T-helper 2 cell treated with Interferon-gamma antibody and Interleukin-4, amounts not matched to agents 100 ng/mL and 5 ng/mL, for 36 hours (primary cell): ENCODE results near the gene SAMM50. TPM values are rescaled to one million over a fixed set of nuclear protein-coding genes. Genes with fewer than 3 reads are reported as not detected.
"Not testable (repeated sequence)": the region's sequence is repeated elsewhere in the genome, so short reads cannot be mapped to it uniquely, and the experiment has no call there.

ENCODE experiments used
- intact Hi-C: fragments of 100-400 bp; cut with micrococcal nuclease; formaldehyde crosslinking; loops from one replicate; pipeline ENCODE4 v1.15.1; 2023
- total RNA-seq: library from RNA; stranded (reverse); gene quantifications from 2 replicates; pipeline ENCODE4 v1.2.3, GENCODE V29; 2022

SAMM50 gene
- total RNA-seq, 1 donor from 2014 or later: 56.3 TPM

GRCh38 chr22:43999378-43999777 lies 44.1 kb downstream of the SAMM50 start:
- intact Hi-C loops: loop anchor here (10.0 kb wide), 1 partner anchor 185 kb away; the partner anchor contains the start of gene PARVG

- intact Hi-C loops: no loop called here
Observed at GRCh38 chr22:44000123-44000522, 44.9 kb downstream of the SAMM50 start.

- intact Hi-C loops: no loop called here
Observed at GRCh38 chr22:44001521-44001920, 46.3 kb downstream of the SAMM50 start.

DNA sequence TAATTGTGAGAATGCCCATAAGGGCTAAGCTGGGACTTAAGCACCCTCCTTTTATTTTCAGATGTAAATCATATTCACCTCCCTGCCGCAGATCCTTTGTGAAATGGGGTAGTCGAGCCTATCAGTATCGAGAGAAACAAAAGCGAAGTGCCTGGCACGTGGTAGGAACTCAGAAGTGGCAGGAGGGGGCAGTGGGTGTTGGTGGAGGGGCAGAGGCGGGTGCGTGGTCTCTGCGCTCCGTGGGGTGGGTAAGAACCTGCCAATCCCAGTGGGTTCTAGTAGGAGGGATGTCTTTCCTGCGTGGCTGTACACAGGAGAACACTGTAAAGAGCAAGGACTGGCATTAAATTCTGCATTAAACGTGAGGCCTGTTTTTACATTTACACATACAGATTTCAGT lies 47.1 kb downstream of the SAMM50 start:
- intact Hi-C loops: no loop called here

- intact Hi-C loops: no loop called here
Observed at GRCh38 chr22:44002997-44003396, 47.8 kb downstream of the SAMM50 start.

GRCh38 chr22:44003405-44004103 lies 48.3 kb downstream of the SAMM50 start:
- intact Hi-C loops: no loop called here

GRCh38 chr22:44004104-44004460 lies 48.8 kb downstream of the SAMM50 start:
- intact Hi-C loops: no loop called here

DNA sequence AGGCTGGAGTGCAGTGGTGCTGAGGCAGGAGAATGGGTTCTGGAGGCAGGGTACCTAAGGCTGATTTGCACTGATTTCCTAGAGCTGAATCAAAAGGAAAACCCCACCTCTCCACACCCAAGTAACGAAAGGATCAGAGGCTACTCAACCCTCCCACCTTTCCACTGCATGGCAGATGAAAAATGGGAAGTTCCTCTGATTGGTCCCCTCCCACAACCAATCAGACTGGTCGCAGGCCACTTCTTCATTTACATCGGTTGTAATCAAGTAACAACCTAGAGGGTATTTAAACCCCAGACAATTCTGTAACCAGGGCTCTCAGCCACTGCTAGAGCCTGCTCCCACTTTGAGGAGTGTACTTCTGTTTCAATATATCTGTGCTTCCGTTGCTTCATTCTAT lies 50.3 kb downstream of the SAMM50 start:
- intact Hi-C loops: no loop called here

- intact Hi-C loops: no loop called here
Observed at GRCh38 chr22:44012162-44012561, 56.9 kb downstream of the SAMM50 start.

- intact Hi-C loops: no loop called here
Observed at GRCh38 chr22:44012591-44012990, 57.3 kb downstream of the SAMM50 start.

DNA sequence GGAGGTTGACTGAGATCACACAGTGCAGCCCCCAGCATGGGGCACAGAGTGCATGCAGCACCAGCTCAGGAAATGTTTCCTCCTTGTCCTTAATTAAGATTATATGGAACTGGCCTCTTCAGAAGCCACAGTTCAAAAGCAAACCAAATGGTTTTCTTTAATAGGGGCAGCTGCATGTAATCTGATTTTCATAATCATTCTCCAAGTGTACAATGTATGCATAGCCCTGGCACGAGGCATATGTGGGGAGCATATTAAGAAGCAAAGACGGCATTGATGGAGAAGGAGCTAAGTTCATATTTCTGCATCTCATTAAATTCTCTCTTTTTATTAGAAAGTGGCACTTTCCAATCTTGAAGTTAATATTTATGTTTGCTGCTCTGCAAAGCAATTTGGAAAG lies 59.0 kb downstream of the SAMM50 start:
- intact Hi-C loops: no loop called here

GRCh38 chr22:44016586-44016985 lies 61.3 kb downstream of the SAMM50 start:
- intact Hi-C loops: not testable (repeated sequence)

DNA sequence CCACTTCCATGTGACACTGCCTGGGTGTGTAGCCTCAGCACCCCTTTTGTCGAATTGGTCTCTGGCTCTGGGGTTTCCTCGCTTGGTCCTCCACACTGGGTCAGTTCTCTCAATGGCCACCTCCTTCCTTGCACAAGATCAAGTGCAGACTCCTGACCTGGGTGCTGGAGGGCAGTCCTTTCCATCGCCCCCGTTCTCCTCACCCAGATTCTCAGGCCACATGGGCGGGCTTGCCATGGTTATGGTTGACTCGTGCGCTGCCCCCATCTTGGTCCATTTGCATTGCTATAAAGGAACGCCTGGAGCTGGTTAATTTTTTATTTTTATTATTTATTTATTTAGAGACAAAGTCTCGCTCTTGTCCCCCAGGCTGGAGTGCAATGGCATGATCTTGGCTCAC lies 63.4 kb downstream of the SAMM50 start:
- intact Hi-C loops: no loop called here

- intact Hi-C loops: no loop called here
Observed at GRCh38 chr22:44019416-44019815, 64.2 kb downstream of the SAMM50 start.

- intact Hi-C loops: no loop called here
Observed at GRCh38 chr22:44019846-44020245, 64.6 kb downstream of the SAMM50 start.

GRCh38 chr22:44020981-44021380 lies 65.7 kb downstream of the SAMM50 start:
- intact Hi-C loops: no loop called here

DNA sequence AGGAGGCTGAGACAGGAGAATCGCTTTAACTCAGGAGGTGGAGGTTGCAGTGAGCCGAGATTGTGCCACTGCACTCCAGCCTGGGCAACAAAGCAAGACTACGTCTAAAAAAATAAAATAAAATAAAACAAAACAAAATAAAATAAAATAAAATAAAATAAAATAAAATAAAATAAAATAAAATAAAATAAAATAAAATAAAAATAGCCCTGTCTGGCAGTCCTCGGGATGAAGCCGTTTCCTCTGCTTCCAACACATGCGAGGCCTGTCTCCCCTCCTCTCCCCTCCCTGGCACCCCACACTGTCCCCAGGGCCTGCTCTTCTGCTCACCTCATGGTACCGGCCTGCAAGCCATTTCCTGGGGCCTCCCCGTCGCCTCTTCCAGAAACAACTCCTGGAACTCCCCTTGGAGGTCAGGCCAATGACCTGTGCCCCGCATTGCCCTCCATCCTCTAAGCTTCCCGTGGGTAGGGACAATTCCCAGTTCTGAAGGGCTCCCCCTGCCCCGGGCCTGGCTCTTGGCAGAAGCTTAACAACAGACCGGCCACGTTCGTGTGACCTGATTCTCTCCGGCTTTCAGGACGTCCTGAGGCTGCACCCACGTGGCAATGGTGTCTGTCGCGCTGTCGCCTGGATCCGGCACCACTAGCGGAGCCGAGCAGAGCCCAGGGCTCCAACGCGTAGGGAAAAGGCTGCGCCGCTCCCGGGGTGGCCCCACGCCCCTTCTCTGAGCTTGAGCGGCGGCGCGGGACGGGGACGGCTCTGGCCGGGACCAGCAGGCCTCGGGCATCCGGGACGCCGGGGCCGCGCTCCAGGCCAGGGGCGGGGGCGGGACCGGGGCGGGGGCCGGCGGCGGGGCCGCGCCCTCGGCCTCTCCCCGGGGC lies 68.4 kb downstream of the SAMM50 start:
- intact Hi-C loops: no loop called here

- intact Hi-C loops: no loop called here
Observed at GRCh38 chr22:44024288-44024921, 69.2 kb downstream of the SAMM50 start, which contains the start of gene PARVB. Gene PARVB, plus strand, starts transcription at chr22:44024302. Its CDS starts 38 bp downstream, at chr22:44024340.

GRCh38 chr22:44025171-44026065 lies 70.2 kb downstream of the SAMM50 start:
- intact Hi-C loops: no loop called here

- intact Hi-C loops: no loop called here
Observed at GRCh38 chr22:44026066-44026629, 70.9 kb downstream of the SAMM50 start.
